Omental fat pad (tissue), 4 donors: ENCODE results near the gene SPATA3. TPM values are rescaled to one million over a fixed set of nuclear protein-coding genes. Genes with fewer than 3 reads are reported as not detected.

Source experiments
- ATAC-seq: fragments of 150-250 bp; one replicate; pipeline ENCODE4 v1.9.1; 2016; ENCODE audit warnings: mild to moderate bottlenecking, moderate library complexity; ENCODE audit not compliant: low FRiP score
- DNase-seq: peaks from one replicate; pipeline ENCODE4 v3.0.0-alpha.2; 2019; ENCODE audit warnings: low spot score
- total RNA-seq, 4 donors: library from RNA; depleted of rRNA; stranded (reverse); fragments of >200 nt; gene quantifications; one replicate each; pipeline ENCODE4 v1.1.0, GENCODE V29; 2016
- TF ChIP-seq, protein P1 (sequence below), 3 donors: fragments of 450-650 bp; IDR thresholded peaks; one replicate each; pipeline ENCODE4 v1.5.1; 2016 to 2017; ENCODE audit warnings: antibody characterized with exemption in 3 of 3, mild to moderate bottlenecking in 3 of 3, moderate library complexity in 2 of 3

Gene SPATA3
- total RNA-seq, 4 donors from 2014 or later, result not detected

DNA sequence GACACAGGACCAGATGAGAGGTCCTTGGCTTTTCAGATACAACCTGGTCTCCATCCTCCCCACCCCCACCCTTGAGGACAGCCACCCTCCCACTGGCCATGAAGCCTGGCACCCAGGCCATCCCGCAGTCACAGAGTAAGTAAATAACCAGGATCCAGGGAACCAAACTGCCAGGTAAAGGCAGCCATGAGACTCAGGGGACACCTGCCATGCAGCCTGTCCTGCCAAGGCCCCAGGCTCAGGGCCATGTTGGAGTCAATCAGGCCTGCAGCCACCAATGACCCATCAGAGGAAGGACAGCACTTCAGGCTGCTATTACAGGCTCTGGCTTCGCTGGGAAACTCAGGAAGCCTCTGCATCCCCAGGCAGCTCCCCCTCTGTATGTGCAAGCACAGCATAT lies 15.6 kb downstream of the SPATA3 start:
- no peak for DNase-seq
- TF ChIP-seq, protein P1, sequence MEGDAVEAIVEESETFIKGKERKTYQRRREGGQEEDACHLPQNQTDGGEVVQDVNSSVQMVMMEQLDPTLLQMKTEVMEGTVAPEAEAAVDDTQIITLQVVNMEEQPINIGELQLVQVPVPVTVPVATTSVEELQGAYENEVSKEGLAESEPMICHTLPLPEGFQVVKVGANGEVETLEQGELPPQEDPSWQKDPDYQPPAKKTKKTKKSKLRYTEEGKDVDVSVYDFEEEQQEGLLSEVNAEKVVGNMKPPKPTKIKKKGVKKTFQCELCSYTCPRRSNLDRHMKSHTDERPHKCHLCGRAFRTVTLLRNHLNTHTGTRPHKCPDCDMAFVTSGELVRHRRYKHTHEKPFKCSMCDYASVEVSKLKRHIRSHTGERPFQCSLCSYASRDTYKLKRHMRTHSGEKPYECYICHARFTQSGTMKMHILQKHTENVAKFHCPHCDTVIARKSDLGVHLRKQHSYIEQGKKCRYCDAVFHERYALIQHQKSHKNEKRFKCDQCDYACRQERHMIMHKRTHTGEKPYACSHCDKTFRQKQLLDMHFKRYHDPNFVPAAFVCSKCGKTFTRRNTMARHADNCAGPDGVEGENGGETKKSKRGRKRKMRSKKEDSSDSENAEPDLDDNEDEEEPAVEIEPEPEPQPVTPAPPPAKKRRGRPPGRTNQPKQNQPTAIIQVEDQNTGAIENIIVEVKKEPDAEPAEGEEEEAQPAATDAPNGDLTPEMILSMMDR (IDR thresholded peaks at IDR 0.05), result no peak
- no peak for ATAC-seq

DNA sequence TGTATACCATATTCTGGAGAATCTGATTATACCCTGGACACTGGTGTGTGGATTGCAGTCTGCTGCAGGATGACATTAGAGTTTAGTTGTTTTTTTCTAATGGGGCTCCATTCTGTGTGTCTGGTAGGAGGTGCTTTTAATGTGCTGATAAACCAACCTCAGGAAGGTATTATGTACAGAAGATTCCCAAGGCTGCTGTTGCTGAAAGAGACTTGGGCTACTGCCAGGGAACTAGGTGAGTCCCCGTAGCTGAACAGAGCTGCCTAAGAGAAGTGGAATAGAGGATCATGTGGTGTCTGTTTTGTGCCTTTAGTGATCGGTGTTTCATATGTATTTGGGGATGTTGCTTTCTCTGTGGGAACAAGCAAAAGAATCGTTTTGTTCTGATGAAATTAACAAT lies 16.5 kb downstream of the SPATA3 start:
- ATAC-seq (no peak), DNase-seq (no peak)
- TF ChIP-seq, protein P1 (IDR thresholded peaks at IDR 0.05), result no peak

DNA sequence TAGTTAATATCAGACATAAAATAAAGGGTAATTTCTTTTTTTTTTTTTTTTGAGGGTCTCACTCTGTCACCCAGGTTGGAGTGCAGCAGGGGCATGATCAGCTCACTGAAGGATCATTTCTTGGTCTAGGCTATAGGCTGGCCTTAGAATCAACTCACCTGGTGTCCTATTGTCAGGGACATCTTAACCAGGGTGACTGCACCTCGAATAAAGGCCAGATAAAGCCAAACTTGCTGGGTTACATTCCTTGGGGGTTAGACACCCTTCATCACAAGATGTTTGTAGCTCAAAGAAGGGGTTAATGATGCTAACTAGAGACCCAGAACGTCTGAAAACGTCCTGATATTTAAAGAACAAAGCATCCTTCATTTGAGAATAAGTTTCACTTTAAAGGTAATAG lies 17.9 kb downstream of the SPATA3 start:
- no peak for ATAC-seq
- DNase-seq, result no peak
- TF ChIP-seq, protein P1 (IDR thresholded peaks at IDR 0.05), result no peak

DNA sequence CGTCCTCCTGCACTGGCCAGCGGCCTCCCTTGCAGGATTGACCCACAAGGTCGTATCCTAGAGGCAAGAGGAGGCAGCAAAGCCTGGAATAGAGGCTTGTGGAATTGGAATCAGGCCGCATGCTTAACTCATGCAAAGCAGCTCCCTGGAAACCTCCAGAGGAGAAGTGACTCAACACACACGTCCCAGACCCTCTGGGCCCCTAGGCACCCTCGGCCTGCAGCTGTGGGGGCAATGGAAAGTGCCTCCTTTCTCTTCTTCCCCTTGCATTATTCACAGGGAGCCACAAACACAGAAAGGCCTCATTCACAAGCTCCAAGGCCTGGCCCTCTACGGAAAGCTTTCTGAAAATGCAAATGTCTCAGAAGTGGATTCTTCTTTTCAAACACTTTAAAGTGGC lies 19.6 kb downstream of the SPATA3 start:
- no peak for ATAC-seq
- no peak for DNase-seq
- TF ChIP-seq, protein P1 (IDR thresholded peaks at IDR 0.05), result no peak

DNA sequence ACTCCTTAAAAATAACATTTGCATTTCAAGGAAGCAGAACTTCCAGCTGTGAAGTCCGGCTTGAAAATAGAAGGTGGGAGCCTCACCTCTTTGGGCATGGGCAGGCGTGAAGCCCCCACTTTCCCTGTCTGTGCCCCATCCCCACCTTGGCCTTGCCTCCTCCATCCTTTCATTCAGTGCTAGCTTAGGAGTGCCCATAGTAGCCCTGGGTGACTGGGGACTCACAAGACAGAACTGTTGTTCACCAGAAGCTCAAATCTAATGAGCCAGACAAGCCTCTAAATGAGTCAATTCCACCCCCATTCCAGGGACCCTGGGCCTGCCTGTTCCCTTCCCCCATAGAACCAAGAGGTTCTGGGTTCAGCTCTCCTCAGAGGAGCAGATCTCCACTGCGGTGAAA lies 20.0 kb downstream of the SPATA3 start:
- DNase-seq (no peak), ATAC-seq (no peak)
- TF ChIP-seq, protein P1 (IDR thresholded peaks at IDR 0.05), result no peak

DNA sequence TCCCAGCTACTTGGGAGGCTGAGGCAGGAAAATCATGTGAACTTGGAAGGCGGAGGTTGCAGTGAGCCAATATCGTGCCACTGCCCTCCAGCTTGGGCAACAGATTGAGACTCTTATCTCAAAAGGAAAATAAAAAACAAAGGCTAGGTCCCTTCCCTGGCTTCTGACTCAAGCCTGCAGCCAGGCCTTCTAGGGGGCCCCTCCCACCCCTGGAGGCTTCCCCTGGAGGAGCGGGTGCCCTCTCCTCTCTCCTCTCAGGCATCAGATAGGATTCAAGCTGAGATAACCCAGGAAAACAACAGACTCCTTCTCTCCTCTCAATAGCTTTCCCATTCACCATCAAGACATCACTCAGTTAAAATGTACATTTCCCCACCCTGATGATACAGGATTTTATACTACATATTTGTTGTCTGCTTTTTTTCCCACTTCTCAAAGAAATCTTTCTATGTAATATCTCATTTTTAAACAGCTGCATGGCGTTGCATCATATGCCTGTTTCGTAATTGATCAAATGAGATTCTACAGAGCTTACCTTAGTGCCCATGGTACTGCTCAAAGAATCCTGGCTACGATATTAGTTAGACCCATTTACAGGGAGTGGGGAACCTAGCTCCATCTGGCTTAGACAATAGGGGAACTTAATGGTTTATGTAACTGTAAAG lies 20.8 kb downstream of the SPATA3 start:
- DNase-seq (no peak), ATAC-seq (no peak)
- TF ChIP-seq, protein P1 (IDR thresholded peaks at IDR 0.05), result no peak

DNA sequence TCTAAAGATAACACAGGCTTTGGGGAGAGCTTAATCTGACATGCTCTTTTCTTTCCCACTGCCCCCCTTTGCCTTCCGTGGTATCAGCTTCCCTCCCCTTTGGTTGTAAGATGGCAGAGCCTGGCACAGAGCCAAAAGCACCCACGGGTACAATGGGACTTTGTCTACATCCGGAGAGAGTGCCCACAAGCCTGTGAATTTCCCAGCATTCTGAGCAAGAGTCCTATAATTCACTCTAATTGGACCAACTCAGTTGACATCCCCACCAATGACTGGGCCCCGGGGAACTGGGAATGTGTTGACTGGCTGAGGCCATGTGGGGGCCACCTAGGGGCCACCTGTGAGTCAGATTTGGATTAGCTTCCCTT lies 21.3 kb downstream of the SPATA3 start:
- no peak for ATAC-seq
- DNase-seq, result no peak
- TF ChIP-seq, protein P1 (IDR thresholded peaks at IDR 0.05), result no peak
